H1 (cell line): ENCODE data around the gene UNC93A. TPM values are rescaled to one million over a fixed set of nuclear protein-coding genes. Genes with fewer than 3 reads are reported as not detected.

ENCODE experiments used
- USF2 ChIP-seq: IDR thresholded peaks from 2 replicates; pipeline ENCODE4 v1.6.1; 2011; ENCODE audit warnings: low read length, improper control_type of control experiment
- polyA plus RNA-seq, 7 experiments: library from polyadenylated mRNA; depleted of rRNA in 3 of 7; stranded (reverse) in 5 of 7; unstranded in 2 of 7; fragments of >200 nt in 5 of 7; fragments of 200-250 nt in 2 of 7; gene quantifications; 1 replicate in 5 of 7; 2 replicates in 1 of 7; 4 replicates in 1 of 7; pipeline versions ENCODE4 v1.2.1 to v1.2.3, GENCODE V29; 2011 to 2013; ENCODE audit warnings: missing spikeins in 2 of 7, mixed read lengths in 2 of 7
- total RNA-seq: library from RNA; stranded (reverse); fragmentation: NEBNext Ultra II Directional; extraction: Animal tissue kit (Norgen Biotek cat#: 25700); gene quantifications from 2 replicates; pipeline ENCODE4 v1.2.1, GENCODE V29; 2021

Gene UNC93A
- total and polyA plus RNA-seq, 2 of the 8 experiments (the other 6 are each of a cell fraction or from before 2014, with no cell fraction given) = 0.39 TPM; not detected in 1

- TF ChIP-seq USF2 = no peak
Observed at GRCh38 chr6:167323111-167323510, 32.0 kb downstream of the UNC93A start (continued).
